ENCODE data around the gene CLDN17.

GRCh38 chr21:30211071-30211470 is 44.5 kb upstream of the CLDN17 start:
- TF ChIP-seq, protein P1, sequence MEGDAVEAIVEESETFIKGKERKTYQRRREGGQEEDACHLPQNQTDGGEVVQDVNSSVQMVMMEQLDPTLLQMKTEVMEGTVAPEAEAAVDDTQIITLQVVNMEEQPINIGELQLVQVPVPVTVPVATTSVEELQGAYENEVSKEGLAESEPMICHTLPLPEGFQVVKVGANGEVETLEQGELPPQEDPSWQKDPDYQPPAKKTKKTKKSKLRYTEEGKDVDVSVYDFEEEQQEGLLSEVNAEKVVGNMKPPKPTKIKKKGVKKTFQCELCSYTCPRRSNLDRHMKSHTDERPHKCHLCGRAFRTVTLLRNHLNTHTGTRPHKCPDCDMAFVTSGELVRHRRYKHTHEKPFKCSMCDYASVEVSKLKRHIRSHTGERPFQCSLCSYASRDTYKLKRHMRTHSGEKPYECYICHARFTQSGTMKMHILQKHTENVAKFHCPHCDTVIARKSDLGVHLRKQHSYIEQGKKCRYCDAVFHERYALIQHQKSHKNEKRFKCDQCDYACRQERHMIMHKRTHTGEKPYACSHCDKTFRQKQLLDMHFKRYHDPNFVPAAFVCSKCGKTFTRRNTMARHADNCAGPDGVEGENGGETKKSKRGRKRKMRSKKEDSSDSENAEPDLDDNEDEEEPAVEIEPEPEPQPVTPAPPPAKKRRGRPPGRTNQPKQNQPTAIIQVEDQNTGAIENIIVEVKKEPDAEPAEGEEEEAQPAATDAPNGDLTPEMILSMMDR (IDR thresholded peaks at IDR 0.05): no peak
- TF ChIP-seq TCF7L2 (IDR thresholded peaks at IDR 0.05; ENCODE audit: low read depth, low read length) (no peak), POLR2AphosphoS5 (IDR thresholded peaks at IDR 0.05; ENCODE audit: low read depth, low read length) (no peak), REST (IDR thresholded peaks at IDR 0.05; ENCODE audit: insufficient read depth in 1 of 2, low read depth in 2 of 2, low read length in 1 of 2) (no peak)

Data from Panc1 (cell line).